GM21367 (cell line): Measurements from ENCODE around the gene HIBCH.
"Not testable (repeated sequence)": the region's sequence is repeated elsewhere in the genome, so short reads cannot be mapped to it uniquely, and the experiment has no call there.

Experiments used
- ATAC-seq: cut with Tn5 transposase; IDR thresholded peaks from one replicate; pipeline ENCODE4 v1.9.1; 2021; ENCODE audit not compliant: unreplicated experiment

Gene HIBCH

GRCh38 chr2:190165491-190165890 is 154.1 kb downstream of the HIBCH start:
- no peak for ATAC-seq

GRCh38 chr2:190162851-190163250 is 156.8 kb downstream of the HIBCH start:
- ATAC-seq, result no peak

GRCh38 chr2:190159453-190159852 is 160.2 kb downstream of the HIBCH start:
- no peak for ATAC-seq

GRCh38 chr2:190158798-190159434 is 160.7 kb downstream of the HIBCH start:
- no peak for ATAC-seq

- ATAC-seq, result not testable (repeated sequence)
Observed at GRCh38 chr2:190157613-190158528, 161.8 kb downstream of the HIBCH start.

GRCh38 chr2:190156530-190157212 is 163.0 kb downstream of the HIBCH start:
- no peak for ATAC-seq
